ENCODE results near the gene PRSS50.

DNA sequence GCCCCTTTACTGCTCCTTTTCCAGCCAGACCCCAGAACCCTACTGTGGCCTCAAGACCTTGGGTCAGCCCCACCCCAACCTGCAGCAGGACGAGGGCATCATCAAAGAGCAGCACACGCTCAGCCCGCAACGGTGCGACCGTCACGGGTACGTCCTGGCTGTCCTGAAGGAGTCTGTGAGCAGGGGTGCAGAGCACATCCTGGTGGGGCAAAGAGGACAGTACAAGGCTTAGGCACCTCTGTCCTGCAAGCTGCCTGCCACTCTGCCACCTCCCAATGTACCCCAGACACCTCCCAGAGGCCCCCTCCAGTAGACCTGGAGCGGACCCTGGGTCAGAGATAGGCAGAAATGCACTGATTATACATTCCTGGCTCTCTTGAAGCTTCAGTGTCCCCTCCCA is 32.2 kb downstream of the PRSS50 start:
- TF ChIP-seq TCF7 (CRISPR knock-in tag; IDR thresholded peaks at IDR 0.05; ENCODE audit: low read depth) (no peak), ZNF232 (CRISPR knock-in tag; IDR thresholded peaks at IDR 0.05) (no peak), ZNF138 (CRISPR knock-in tag; conservative IDR thresholded peaks at IDR 0.05) (no peak), ATF1 (CRISPR knock-in tag; IDR thresholded peaks at IDR 0.05) (no peak), JUN (CRISPR knock-in tag; IDR thresholded peaks at IDR 0.05) (no peak)
- TF ChIP-seq, protein P1, sequence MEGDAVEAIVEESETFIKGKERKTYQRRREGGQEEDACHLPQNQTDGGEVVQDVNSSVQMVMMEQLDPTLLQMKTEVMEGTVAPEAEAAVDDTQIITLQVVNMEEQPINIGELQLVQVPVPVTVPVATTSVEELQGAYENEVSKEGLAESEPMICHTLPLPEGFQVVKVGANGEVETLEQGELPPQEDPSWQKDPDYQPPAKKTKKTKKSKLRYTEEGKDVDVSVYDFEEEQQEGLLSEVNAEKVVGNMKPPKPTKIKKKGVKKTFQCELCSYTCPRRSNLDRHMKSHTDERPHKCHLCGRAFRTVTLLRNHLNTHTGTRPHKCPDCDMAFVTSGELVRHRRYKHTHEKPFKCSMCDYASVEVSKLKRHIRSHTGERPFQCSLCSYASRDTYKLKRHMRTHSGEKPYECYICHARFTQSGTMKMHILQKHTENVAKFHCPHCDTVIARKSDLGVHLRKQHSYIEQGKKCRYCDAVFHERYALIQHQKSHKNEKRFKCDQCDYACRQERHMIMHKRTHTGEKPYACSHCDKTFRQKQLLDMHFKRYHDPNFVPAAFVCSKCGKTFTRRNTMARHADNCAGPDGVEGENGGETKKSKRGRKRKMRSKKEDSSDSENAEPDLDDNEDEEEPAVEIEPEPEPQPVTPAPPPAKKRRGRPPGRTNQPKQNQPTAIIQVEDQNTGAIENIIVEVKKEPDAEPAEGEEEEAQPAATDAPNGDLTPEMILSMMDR (IDR thresholded peaks at IDR 0.05), result no peak
- TF ChIP-seq, protein P2, sequence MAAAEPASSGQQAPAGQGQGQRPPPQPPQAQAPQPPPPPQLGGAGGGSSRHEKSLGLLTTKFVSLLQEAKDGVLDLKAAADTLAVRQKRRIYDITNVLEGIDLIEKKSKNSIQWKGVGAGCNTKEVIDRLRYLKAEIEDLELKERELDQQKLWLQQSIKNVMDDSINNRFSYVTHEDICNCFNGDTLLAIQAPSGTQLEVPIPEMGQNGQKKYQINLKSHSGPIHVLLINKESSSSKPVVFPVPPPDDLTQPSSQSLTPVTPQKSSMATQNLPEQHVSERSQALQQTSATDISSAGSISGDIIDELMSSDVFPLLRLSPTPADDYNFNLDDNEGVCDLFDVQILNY (CRISPR knock-in tag; IDR thresholded peaks at IDR 0.05), result no peak
- TF ChIP-seq, protein P3, sequence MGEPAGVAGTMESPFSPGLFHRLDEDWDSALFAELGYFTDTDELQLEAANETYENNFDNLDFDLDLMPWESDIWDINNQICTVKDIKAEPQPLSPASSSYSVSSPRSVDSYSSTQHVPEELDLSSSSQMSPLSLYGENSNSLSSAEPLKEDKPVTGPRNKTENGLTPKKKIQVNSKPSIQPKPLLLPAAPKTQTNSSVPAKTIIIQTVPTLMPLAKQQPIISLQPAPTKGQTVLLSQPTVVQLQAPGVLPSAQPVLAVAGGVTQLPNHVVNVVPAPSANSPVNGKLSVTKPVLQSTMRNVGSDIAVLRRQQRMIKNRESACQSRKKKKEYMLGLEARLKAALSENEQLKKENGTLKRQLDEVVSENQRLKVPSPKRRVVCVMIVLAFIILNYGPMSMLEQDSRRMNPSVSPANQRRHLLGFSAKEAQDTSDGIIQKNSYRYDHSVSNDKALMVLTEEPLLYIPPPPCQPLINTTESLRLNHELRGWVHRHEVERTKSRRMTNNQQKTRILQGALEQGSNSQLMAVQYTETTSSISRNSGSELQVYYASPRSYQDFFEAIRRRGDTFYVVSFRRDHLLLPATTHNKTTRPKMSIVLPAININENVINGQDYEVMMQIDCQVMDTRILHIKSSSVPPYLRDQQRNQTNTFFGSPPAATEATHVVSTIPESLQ (CRISPR knock-in tag; IDR thresholded peaks at IDR 0.05), result no peak
- TF ChIP-seq, protein P4, sequence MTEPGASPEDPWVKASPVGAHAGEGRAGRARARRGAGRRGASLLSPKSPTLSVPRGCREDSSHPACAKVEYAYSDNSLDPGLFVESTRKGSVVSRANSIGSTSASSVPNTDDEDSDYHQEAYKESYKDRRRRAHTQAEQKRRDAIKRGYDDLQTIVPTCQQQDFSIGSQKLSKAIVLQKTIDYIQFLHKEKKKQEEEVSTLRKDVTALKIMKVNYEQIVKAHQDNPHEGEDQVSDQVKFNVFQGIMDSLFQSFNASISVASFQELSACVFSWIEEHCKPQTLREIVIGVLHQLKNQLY (CRISPR knock-in tag; IDR thresholded peaks at IDR 0.05), result no peak
- TF ChIP-seq, protein P5, sequence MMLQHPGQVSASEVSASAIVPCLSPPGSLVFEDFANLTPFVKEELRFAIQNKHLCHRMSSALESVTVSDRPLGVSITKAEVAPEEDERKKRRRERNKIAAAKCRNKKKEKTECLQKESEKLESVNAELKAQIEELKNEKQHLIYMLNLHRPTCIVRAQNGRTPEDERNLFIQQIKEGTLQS (CRISPR knock-in tag; conservative IDR thresholded peaks at IDR 0.05), result no peak
- TF ChIP-seq, protein P6, sequence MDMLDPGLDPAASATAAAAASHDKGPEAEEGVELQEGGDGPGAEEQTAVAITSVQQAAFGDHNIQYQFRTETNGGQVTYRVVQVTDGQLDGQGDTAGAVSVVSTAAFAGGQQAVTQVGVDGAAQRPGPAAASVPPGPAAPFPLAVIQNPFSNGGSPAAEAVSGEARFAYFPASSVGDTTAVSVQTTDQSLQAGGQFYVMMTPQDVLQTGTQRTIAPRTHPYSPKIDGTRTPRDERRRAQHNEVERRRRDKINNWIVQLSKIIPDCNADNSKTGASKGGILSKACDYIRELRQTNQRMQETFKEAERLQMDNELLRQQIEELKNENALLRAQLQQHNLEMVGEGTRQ (CRISPR knock-in tag; IDR thresholded peaks at IDR 0.05), result no peak
- TF ChIP-seq, protein P7, sequence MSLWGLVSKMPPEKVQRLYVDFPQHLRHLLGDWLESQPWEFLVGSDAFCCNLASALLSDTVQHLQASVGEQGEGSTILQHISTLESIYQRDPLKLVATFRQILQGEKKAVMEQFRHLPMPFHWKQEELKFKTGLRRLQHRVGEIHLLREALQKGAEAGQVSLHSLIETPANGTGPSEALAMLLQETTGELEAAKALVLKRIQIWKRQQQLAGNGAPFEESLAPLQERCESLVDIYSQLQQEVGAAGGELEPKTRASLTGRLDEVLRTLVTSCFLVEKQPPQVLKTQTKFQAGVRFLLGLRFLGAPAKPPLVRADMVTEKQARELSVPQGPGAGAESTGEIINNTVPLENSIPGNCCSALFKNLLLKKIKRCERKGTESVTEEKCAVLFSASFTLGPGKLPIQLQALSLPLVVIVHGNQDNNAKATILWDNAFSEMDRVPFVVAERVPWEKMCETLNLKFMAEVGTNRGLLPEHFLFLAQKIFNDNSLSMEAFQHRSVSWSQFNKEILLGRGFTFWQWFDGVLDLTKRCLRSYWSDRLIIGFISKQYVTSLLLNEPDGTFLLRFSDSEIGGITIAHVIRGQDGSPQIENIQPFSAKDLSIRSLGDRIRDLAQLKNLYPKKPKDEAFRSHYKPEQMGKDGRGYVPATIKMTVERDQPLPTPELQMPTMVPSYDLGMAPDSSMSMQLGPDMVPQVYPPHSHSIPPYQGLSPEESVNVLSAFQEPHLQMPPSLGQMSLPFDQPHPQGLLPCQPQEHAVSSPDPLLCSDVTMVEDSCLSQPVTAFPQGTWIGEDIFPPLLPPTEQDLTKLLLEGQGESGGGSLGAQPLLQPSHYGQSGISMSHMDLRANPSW (CRISPR knock-in tag; conservative IDR thresholded peaks at IDR 0.05; ENCODE audit: low read depth), result no peak
